HepG2 (cell line): Measurements from ENCODE around the gene CCDC158. TPM values are rescaled to one million over a fixed set of nuclear protein-coding genes. Genes with fewer than 3 reads are reported as not detected.
A peak's percentile ranks its signal among the peaks of the same experiment; 100 is the strongest.

Experiments
- CHCHD3 ChIP-seq: sonication (generic); formaldehyde crosslinking; IDR thresholded peaks from 2 replicates; pipeline ENCODE4 v1.8.0; 2022; ENCODE audit warnings: mild to moderate bottlenecking, missing genetic modification reagents, moderate library complexity
- FOSL2 ChIP-seq: sonication (generic); formaldehyde crosslinking; IDR thresholded peaks from 2 replicates; pipeline ENCODE4 v1.4.0; 2020; ENCODE audit warnings: missing genetic modification reagents
- MATR3 ChIP-seq: sonication (generic); formaldehyde crosslinking; IDR thresholded peaks from 2 replicates; pipeline ENCODE4 v1.4.0; 2020; ENCODE audit warnings: missing genetic modification reagents
- NKX3-1 ChIP-seq: sonication (generic); formaldehyde crosslinking; IDR thresholded peaks from 2 replicates; pipeline ENCODE4 v1.5.0; 2020; ENCODE audit warnings: missing genetic modification reagents
- PBX2 ChIP-seq: IDR thresholded peaks from 2 replicates; pipeline ENCODE4 v1.6.1; 2016; ENCODE audit warnings: control low read depth
- SMYD3 ChIP-seq: sonication (generic); formaldehyde crosslinking; IDR thresholded peaks from 2 replicates; pipeline ENCODE4 v1.8.1; 2023; ENCODE audit warnings: mild to moderate bottlenecking, missing genetic modification reagents
- SOX13 ChIP-seq, 3 experiments: fragments of 450-650 bp in 1 of 3; sonication (generic) in 1 of 3; formaldehyde crosslinking in 1 of 3; IDR thresholded peaks in 2 of 3; conservative IDR thresholded peaks in 1 of 3; 2 replicates each; pipeline versions ENCODE4 v1.5.0 to v1.6.1; 2016 to 2020; ENCODE audit warnings: antibody characterized with exemption in 1 of 3, mild to moderate bottlenecking in 1 of 3, missing compliant biosample characterization in 1 of 3, missing genetic modification reagents in 1 of 3, moderate library complexity in 1 of 3
- SRY ChIP-seq: sonication (generic); formaldehyde crosslinking; IDR thresholded peaks from 2 replicates; pipeline ENCODE4 v1.8.0; 2022; ENCODE audit warnings: mild to moderate bottlenecking, missing genetic modification reagents
- TFDP2 ChIP-seq: sonication (generic); formaldehyde crosslinking; IDR thresholded peaks from 2 replicates; pipeline ENCODE4 v1.4.0; 2020; ENCODE audit warnings: missing genetic modification reagents
- TGIF2 ChIP-seq: IDR thresholded peaks from 2 replicates; pipeline ENCODE4 v1.6.1; 2016; ENCODE audit warnings: control low read depth, missing compliant biosample characterization
- ZBTB37 ChIP-seq: sonication (generic); formaldehyde crosslinking; IDR thresholded peaks from 2 replicates; pipeline ENCODE4 v1.4.0; 2020; ENCODE audit warnings: mild to moderate bottlenecking, missing genetic modification reagents
- ZNF101 ChIP-seq: sonication (generic); formaldehyde crosslinking; IDR thresholded peaks from 2 replicates; pipeline ENCODE4 v1.4.0; 2020; ENCODE audit warnings: mild to moderate bottlenecking, low read depth, missing genetic modification reagents, borderline replicate concordance
- ZNF232 ChIP-seq: sonication (generic); formaldehyde crosslinking; IDR thresholded peaks from 2 replicates; pipeline ENCODE4 v1.4.0; 2020; ENCODE audit warnings: missing genetic modification reagents, borderline replicate concordance
- ZNF264 ChIP-seq: sonication (generic); formaldehyde crosslinking; IDR thresholded peaks from 2 replicates; pipeline ENCODE4 v1.4.0; 2020; ENCODE audit warnings: missing genetic modification reagents
- ZNF296 ChIP-seq: sonication (generic); formaldehyde crosslinking; conservative IDR thresholded peaks from 2 replicates; pipeline ENCODE4 v1.5.0; 2020; ENCODE audit warnings: mild to moderate bottlenecking, missing genetic modification reagents
- ZNF335 ChIP-seq: sonication (generic); formaldehyde crosslinking; IDR thresholded peaks from 2 replicates; pipeline ENCODE4 v1.4.0; 2020; ENCODE audit warnings: missing genetic modification reagents
- ZNF33A ChIP-seq: sonication (generic); formaldehyde crosslinking; IDR thresholded peaks from 2 replicates; pipeline ENCODE4 v1.5.1; 2020; ENCODE audit warnings: missing genetic modification reagents, mild to moderate bottlenecking, moderate library complexity, borderline replicate concordance
- ZNF382 ChIP-seq: sonication (generic); formaldehyde crosslinking; IDR thresholded peaks from 2 replicates; pipeline ENCODE4 v1.5.0; 2020; ENCODE audit warnings: missing genetic modification reagents, mild to moderate bottlenecking, borderline replicate concordance
- ZNF446 ChIP-seq: sonication (generic); formaldehyde crosslinking; IDR thresholded peaks from 2 replicates; pipeline ENCODE4 v1.5.0; 2020; ENCODE audit warnings: mild to moderate bottlenecking, missing genetic modification reagents
- ZNF660 ChIP-seq: sonication (generic); formaldehyde crosslinking; IDR thresholded peaks from 2 replicates; pipeline ENCODE4 v1.5.1; 2020; ENCODE audit warnings: mild to moderate bottlenecking, low read depth, missing genetic modification reagents, borderline replicate concordance
- ZNF672 ChIP-seq: sonication (generic); formaldehyde crosslinking; IDR thresholded peaks from 2 replicates; pipeline ENCODE4 v1.8.1; 2022; ENCODE audit warnings: missing genetic modification reagents
- ZNF879 ChIP-seq: sonication (generic); formaldehyde crosslinking; IDR thresholded peaks from 2 replicates; pipeline ENCODE4 v1.8.1; 2023; ENCODE audit warnings: missing genetic modification reagents
- polyA plus RNA-seq, 8 experiments: library from polyadenylated mRNA; depleted of rRNA in 3 of 8; stranded (reverse) in 7 of 8; unstranded in 1 of 8; fragments of >200 nt; fragmentation: Illumina TruSeq in 4 of 8; extraction: Trizol in 4 of 8; gene quantifications; 2 replicates each; pipeline versions ENCODE4 v1.2.1 to v1.2.3, GENCODE V29; 2011 to 2016; ENCODE audit warnings: low read depth in 4 of 8, missing spikeins in 1 of 8, mixed read lengths in 1 of 8; ENCODE audit not compliant: insufficient read depth in 1 of 8
- total RNA-seq, 5 experiments: library from RNA; depleted of rRNA; stranded (reverse); fragments of >200 nt; fragmentation: Illumina TruSeq; extraction: Trizol; gene quantifications; 2 replicates each; pipeline ENCODE4 v1.2.3, GENCODE V29; 2016; ENCODE audit warnings: low read depth in 1 of 5
- TF ChIP-seq, protein P1 (sequence below): sonication (generic); formaldehyde crosslinking; IDR thresholded peaks from 2 replicates; pipeline ENCODE4 v1.5.0; 2020; ENCODE audit warnings: missing genetic modification reagents
- TF ChIP-seq, protein P2 (sequence below): sonication (generic); formaldehyde crosslinking; IDR thresholded peaks from 2 replicates; pipeline ENCODE4 v1.5.0; 2020; ENCODE audit warnings: mild to moderate bottlenecking, low read depth, missing genetic modification reagents, borderline replicate concordance

Gene CCDC158
- total and polyA plus RNA-seq, 2 of the 13 experiments (the other 11 are each of a cell fraction or from before 2014, with no cell fraction given): not detected

DNA sequence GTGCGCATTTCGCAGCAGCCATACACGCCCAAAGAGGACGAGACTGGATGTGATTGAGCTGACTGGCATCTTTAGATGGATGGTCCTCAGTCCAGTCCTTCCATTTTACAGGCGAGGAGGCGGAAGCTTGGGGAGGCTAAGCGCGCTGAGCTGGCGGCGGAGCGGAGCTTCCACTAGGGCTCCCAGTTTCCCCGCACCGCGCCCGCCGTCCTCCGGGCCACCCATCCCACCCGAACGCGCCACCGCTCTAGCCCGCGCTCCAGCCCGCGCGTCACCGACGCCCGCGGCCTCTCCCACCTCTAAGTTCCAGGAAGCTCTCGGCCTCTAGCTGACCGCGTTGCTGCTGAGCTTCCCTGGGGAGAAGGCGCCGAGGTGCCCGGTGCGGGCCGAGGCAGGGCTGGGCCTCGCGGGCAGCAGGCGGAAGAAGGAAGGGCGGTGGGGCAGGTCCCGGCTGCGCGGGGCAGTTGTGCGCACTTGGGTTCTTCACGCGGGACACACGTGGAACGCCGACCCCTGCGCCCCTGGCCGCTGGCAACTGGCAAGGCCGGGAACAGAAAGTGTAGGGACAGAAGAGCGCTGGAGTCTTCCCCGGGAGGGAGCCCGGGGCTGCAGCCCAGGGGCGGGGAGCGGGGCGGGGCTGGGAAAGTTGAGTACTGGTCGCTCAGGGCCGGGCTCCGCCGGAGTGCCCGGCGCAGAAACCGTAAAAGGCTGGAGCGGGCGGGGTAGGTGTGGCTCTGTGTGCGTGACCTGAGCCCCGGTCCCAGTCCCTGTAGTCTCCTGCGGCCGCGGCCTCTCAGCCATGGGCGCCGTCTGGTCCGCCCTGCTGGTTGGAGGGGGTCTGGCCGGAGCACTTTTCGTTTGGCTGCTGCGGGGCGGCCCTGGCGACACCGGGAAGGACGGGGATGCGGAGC, 114.7 kb downstream of the CCDC158 start, which contains the start of gene STBD1 (continued):
- TF ChIP-seq, protein P1, sequence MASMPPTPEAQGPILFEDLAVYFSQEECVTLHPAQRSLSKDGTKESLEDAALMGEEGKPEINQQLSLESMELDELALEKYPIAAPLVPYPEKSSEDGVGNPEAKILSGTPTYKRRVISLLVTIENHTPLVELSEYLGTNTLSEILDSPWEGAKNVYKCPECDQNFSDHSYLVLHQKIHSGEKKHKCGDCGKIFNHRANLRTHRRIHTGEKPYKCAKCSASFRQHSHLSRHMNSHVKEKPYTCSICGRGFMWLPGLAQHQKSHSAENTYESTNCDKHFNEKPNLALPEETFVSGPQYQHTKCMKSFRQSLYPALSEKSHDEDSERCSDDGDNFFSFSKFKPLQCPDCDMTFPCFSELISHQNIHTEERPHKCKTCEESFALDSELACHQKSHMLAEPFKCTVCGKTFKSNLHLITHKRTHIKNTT (CRISPR knock-in tag): no peak
- TF ChIP-seq TGIF2 (CRISPR knock-in tag) (no peak), SRY (CRISPR knock-in tag) (no peak; the same call in none of the 2 replicates), ZNF672 (CRISPR knock-in tag) (no peak), ZNF33A (CRISPR knock-in tag) (0 out of 2 replicates have a peak, but pooled peaks have one; percentile 38), FOSL2 (CRISPR knock-in tag) (peak; percentile 42), CHCHD3 (no peak; the same call in 1 of the 2 replicates), ZNF232 (CRISPR knock-in tag) (peak; percentile 74; the same call in 1 of the 2 replicates), ZNF660 (CRISPR knock-in tag) (no peak), TFDP2 (peak; percentile 61), ZNF446 (CRISPR knock-in tag) (no peak), ZNF335 (CRISPR knock-in tag) (0 out of 2 replicates have a peak, but pooled peaks have one; percentile 25), ZNF382 (CRISPR knock-in tag) (no peak), ZNF264 (CRISPR knock-in tag) (no peak), SOX13 (IDR thresholded peaks at IDR 0.05) (no peak; the same call in 1 of the 2 replicates), SOX13 (CRISPR knock-in tag; conservative IDR thresholded peaks at IDR 0.05 in 1 of 2, IDR thresholded peaks at IDR 0.05 in 1 of 2) (peak in 1 of 2 experiments; percentile 51; a peak in 2 of 4 replicates), PBX2 (CRISPR knock-in tag) (no peak), ZNF296 (CRISPR knock-in tag) (no peak), ZNF879 (CRISPR knock-in tag) (no peak), ZBTB37 (CRISPR knock-in tag) (no peak), NKX3-1 (CRISPR knock-in tag) (peak; percentile 39; the same call in 1 of the 2 replicates), MATR3 (CRISPR knock-in tag) (no peak), SMYD3 (CRISPR knock-in tag) (0 out of 2 replicates have a peak, but pooled peaks have one; percentile 35), ZNF101 (CRISPR knock-in tag) (peak; percentile 75; the same call in 1 of the 2 replicates)
- TF ChIP-seq, protein P2, sequence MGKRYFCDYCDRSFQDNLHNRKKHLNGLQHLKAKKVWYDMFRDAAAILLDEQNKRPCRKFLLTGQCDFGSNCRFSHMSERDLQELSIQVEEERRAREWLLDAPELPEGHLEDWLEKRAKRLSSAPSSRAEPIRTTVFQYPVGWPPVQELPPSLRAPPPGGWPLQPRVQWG (CRISPR knock-in tag): no peak
